ENCODE results near the gene CHST5. TPM values are rescaled to one million over a fixed set of nuclear protein-coding genes. Genes with fewer than 3 reads are reported as not detected.

Gene CHST5
- total RNA-seq, 1 donor from 2014 or later = 0.62 TPM

DNA sequence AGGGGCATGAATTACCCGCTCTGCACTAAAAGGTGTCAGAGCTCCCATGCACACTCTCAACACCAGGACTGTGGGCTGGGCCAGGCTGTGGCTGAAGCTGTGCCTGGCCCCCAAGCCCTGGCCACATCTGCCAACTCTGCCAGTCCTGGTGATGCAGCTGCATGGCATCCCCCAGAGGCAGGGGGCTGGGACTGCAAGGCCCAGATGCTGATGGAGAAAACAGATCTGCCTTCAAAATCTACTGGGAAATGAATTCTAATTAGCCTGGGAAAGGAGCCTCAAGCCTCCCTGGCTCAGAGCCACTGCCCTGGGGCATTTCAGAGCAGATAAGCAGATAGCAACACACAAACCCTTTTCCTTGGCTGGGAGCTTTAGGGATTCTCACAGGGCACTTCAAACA is 44.0 kb downstream of the CHST5 start:
- Histone ChIP-seq H3K27ac (no peak overlapping the region), H3K4me1 (peaks cover 12% of the 10 kb centered on the region), H3K9me3 (no peaks in the 10 kb centered on the region), H3K4me3 (no peak overlapping the region), H3K36me3 (no peaks in the 10 kb centered on the region), H3K27me3 (ENCODE audit: low read depth) (peaks cover 33% of the 10 kb centered on the region)
- intact Hi-C loops (cut with DNase I) = no loop called here
- TF ChIP-seq, protein P1, sequence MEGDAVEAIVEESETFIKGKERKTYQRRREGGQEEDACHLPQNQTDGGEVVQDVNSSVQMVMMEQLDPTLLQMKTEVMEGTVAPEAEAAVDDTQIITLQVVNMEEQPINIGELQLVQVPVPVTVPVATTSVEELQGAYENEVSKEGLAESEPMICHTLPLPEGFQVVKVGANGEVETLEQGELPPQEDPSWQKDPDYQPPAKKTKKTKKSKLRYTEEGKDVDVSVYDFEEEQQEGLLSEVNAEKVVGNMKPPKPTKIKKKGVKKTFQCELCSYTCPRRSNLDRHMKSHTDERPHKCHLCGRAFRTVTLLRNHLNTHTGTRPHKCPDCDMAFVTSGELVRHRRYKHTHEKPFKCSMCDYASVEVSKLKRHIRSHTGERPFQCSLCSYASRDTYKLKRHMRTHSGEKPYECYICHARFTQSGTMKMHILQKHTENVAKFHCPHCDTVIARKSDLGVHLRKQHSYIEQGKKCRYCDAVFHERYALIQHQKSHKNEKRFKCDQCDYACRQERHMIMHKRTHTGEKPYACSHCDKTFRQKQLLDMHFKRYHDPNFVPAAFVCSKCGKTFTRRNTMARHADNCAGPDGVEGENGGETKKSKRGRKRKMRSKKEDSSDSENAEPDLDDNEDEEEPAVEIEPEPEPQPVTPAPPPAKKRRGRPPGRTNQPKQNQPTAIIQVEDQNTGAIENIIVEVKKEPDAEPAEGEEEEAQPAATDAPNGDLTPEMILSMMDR (IDR thresholded peaks at IDR 0.05) = no peak
- no peak for DNase-seq
- ATAC-seq = no peak

DNA sequence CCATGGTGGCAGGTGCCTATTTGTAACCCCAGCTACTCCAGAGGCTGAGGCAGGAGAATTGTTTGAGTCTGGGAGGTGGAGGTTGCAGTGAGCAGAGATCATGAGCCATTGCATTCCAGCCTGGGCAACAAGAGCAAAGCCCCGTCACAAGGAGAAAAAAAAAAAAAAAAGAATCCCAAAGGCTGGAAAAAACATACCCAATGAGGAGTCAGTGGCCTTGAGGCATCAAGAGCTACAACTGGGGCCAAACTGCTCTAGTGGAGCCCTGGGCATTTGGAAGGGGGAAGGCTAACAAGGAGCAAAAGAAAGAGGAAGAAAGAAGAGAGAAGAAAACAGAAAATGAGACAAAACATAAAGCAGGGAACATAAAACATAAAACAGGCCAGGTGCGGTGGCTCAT is 47.6 kb downstream of the CHST5 start:
- intact Hi-C loops (cut with DNase I) = no loop called here
- ATAC-seq = no peak

DNA sequence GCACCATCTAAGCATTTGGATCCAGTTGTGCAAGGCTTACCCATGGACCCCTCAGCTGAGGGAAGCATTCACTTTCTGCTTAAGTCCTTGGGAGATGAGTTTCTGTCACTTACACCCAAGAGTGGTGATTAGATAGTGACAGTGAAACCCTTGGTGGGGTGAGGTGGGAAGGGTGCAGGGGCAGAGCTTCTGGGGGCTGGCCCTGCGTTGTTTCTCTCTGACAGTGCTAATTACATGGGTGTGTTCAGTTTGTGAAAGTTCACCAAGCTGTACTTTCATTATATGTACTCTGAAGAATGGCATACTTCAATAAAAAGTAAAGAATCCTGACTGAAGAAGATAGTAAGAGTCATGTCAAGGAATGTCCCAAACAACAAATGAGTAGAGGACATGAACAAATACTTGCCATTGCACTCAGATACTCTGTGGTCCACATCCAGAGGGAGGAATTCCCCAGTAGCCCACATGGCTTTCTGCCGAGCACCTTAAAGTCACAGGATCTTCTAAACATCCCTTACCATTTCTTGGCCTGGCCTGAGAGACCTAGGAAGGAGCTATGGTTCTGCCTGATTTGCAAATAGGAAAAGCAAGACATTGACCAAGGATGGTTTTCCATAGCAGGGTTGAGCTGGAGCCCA is 49.1 kb downstream of the CHST5 start:
- DNase-seq (no peak), ATAC-seq (no peak)
- no peak overlapping the region for H3K27ac ChIP-seq
- intact Hi-C loops (cut with DNase I) = no loop called here
- no peaks in the 10 kb centered on the region for H3K9me3 ChIP-seq
- TF ChIP-seq, protein P1 (IDR thresholded peaks at IDR 0.05) = no peak
- H3K36me3 ChIP-seq = no peaks in the 10 kb centered on the region
- H3K27me3 ChIP-seq (ENCODE audit: low read depth) = peaks cover 10% of the 10 kb centered on the region
- H3K4me3 ChIP-seq = no peak overlapping the region
- H3K4me1 ChIP-seq = no peaks in the 10 kb centered on the region

More for the DNA sequence above, 47.6 kb downstream of the CHST5 start:
- no peak overlapping the region for H3K27ac ChIP-seq
- H3K36me3 ChIP-seq = no peaks in the 10 kb centered on the region
- H3K27me3 ChIP-seq (ENCODE audit: low read depth) = peaks cover 18% of the 10 kb centered on the region
- H3K4me1 ChIP-seq = no peaks in the 10 kb centered on the region
- TF ChIP-seq, protein P1 (IDR thresholded peaks at IDR 0.05) = no peak
- DNase-seq = no peak
- no peak overlapping the region for H3K4me3 ChIP-seq
- H3K9me3 ChIP-seq = no peaks in the 10 kb centered on the region

DNA sequence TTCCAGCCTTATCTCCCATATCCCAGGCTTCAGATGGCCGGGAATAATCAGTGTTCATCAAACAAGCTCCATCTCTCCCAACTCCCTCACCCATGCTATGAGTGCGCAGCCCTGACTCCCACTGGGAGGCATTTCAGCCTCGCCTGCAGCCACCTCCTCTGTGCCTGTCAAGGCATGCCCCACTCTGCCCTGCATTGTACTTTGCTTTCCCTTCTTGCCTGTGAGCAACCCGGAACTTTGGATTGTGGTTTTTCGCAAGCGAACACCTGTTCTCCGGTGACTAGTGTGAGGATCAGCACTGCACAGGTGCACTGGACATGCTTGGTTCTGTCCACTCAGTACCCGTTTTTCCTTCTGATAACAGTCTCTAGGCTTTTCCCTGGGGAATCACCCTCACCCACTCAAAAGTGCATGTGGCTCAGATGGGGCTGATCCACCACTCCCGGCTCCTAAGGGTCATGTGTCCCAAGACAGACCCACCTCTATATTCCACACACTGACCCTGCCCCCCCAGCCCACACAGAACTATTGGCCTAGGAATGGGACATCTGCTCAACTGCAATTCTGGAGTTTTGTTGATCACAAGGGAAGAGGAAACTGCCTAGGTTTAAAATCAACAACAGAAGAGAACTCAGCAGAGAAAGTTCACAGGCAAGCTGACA is 49.8 kb downstream of the CHST5 start:
- intact Hi-C loops (cut with DNase I) = no loop called here
- H3K27me3 ChIP-seq (ENCODE audit: low read depth) = peaks cover 10% of the 10 kb centered on the region
- H3K4me1 ChIP-seq = no peaks in the 10 kb centered on the region
- TF ChIP-seq, protein P1 (IDR thresholded peaks at IDR 0.05) = no peak
- no peak overlapping the region for H3K27ac ChIP-seq
- no peaks in the 10 kb centered on the region for H3K36me3 ChIP-seq
- H3K9me3 ChIP-seq = no peaks in the 10 kb centered on the region
- no peak overlapping the region for H3K4me3 ChIP-seq
- DNase-seq = no peak
- peak in 1 of 2 donors; percentile 42 for ATAC-seq

DNA sequence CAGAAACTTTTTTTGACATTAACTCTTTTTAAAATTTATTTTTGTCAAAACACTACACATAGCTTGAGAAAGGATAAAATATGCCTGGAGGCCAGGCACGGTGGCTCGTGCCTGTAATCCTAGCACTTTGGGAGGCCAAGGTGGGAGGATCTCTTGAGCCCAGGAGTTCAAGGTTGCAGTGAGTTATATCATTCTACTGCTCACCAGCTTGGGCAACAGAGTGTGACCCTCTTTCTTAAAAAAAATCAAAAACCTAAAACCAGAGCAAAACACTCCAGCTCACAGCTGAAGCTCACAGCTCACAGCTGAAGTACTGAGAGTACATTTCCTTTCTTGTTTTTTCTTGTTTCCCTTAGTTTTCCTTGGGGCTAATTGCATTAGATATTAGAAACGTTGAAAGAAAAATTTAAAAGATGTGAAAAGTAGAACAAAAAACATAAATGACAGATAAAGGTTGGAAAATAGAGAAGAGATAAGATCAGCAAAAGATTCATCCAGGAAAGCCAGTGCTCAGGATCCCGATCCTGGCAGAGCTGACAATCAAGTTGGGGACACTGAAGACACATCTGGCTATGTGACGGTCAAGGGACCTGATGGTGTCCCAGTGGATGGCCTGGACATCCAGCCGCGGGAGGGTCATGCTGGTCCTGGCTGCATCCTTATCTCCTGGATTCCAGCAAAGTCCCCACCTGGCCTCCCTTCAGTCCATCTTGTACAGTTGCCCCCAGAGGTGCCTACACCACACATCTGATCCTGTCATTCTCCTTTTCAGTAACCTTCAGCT is 50.5 kb downstream of the CHST5 start:
- Histone ChIP-seq H3K4me3 (no peak overlapping the region), H3K27ac (no peak overlapping the region), H3K27me3 (ENCODE audit: low read depth) (peaks cover 7% of the 10 kb centered on the region), H3K4me1 (no peaks in the 10 kb centered on the region), H3K36me3 (no peaks in the 10 kb centered on the region), H3K9me3 (no peaks in the 10 kb centered on the region)
- DNase-seq = no peak
- TF ChIP-seq, protein P1 (IDR thresholded peaks at IDR 0.05) = no peak
- no peak for ATAC-seq
- intact Hi-C loops (cut with DNase I) = no loop called here
